OCI-LY3 (cell line): ENCODE measurements around the gene SLC44A3.

Experiments
- H2AFZ ChIP-seq: fragments of 200-600, 300-600 bp; shearing (Covaris generic); 2 replicates; pipeline ENCODE4 v1.6.0; 2014; ENCODE audit warnings: antibody characterized with exemption, low read depth, low read length
- H3K27ac ChIP-seq: fragments of 200-600, 300-600 bp; sonication (generic); 2 replicates; pipeline ENCODE4 v1.5.1; 2014; ENCODE audit warnings: mild to moderate bottlenecking, low read length, moderate library complexity, mixed read lengths
- H3K27me3 ChIP-seq: fragments of 200-600, 300-600 bp; sonication (generic); 2 replicates; pipeline ENCODE4 v1.6.1; 2014; ENCODE audit warnings: low read depth, low read length, mixed read lengths
- H3K36me3 ChIP-seq: fragments of 200-600, 300-600 bp; sonication (generic); replicated peaks from 2 replicates; pipeline ENCODE3; 2014; ENCODE audit warnings: low read depth, low read length, mixed read lengths
- H3K4me1 ChIP-seq: fragments of 300-600, 200-600 bp; sonication (generic); 2 replicates; pipeline ENCODE4 v1.6.1; 2014; ENCODE audit warnings: low read length, mixed read lengths
- H3K4me2 ChIP-seq: fragments of 200-600, 300-600 bp; sonication (generic); 2 replicates; pipeline ENCODE4 v1.6.1; 2014; ENCODE audit warnings: low read length, mixed read lengths
- H3K4me3 ChIP-seq: fragments of 300-600, 200-600 bp; sonication (generic); 2 replicates; pipeline ENCODE4 v1.5.1; 2014; ENCODE audit warnings: antibody characterized with exemption, mild to moderate bottlenecking, low read length, moderate library complexity
- H3K79me2 ChIP-seq: fragments of 300-600, 200-600 bp; shearing (Covaris generic); 2 replicates; pipeline ENCODE4 v1.6.1; 2014; ENCODE audit warnings: mild to moderate bottlenecking, low read length, mixed read lengths
- H3K9ac ChIP-seq: fragments of 300-600, 200-600 bp; shearing (Covaris generic); 2 replicates; pipeline ENCODE4 v1.6.0; 2014; ENCODE audit warnings: mild to moderate bottlenecking, low read length, moderate library complexity
- H3K9me3 ChIP-seq: fragments of 200-600, 300-600 bp; shearing (Covaris generic); 2 replicates; pipeline ENCODE4 v1.6.1; 2014; ENCODE audit warnings: low read length, mixed read lengths; ENCODE audit not compliant: insufficient read depth
- H4K20me1 ChIP-seq: fragments of 200-600, 300-600 bp; sonication (generic); 2 replicates; pipeline ENCODE4 v1.6.1; 2016; ENCODE audit warnings: low read length, mixed read lengths; ENCODE audit not compliant: insufficient read depth
- EZH2phosphoT487 ChIP-seq: fragments of 200-600 bp; shearing (Covaris generic); IDR thresholded peaks from 2 replicates; pipeline ENCODE4 v1.6.1; 2018; ENCODE audit warnings: antibody characterized with exemption, mixed run types, low read depth
- TF ChIP-seq, protein P1 (sequence below): fragments of 200-600, 300-600 bp; sonication (generic); IDR thresholded peaks from 2 replicates; pipeline ENCODE4 v1.5.1; 2014; ENCODE audit warnings: antibody characterized with exemption, low read length, low read depth

The SLC44A3 gene

DNA sequence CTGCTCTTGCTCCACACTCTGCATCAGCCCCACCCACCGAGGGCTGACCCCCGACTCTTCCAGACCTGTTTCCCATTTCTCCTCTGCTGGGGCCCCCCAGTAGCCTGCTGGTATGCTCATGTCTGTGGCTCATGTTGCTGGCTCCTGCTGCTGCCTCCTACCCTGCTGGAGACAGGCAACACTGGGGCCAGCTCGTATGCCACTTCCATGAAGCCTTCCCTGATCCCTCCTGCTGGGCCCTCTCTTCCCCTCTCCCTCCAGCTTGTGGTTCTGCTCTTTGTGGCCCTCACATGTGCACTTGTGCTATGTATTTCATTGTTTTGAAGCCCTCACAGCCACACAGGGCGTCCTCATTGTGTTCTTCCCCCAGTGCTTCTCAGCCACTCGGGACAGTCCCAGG is 66.2 kb downstream of the SLC44A3 start:
- Histone ChIP-seq H3K36me3 (no peaks in the 10 kb centered on the region), H3K4me3 (no peak overlapping the region), H3K9ac (no peak overlapping the region), H3K4me2 (no peak overlapping the region), H3K9me3 (no peaks in the 10 kb centered on the region), H3K4me1 (no peaks in the 10 kb centered on the region), H2AFZ (no peak overlapping the region), H3K27ac (no peak overlapping the region), H4K20me1 (no peaks in the 10 kb centered on the region), H3K79me2 (no peaks in the 10 kb centered on the region), H3K27me3 (no peaks in the 10 kb centered on the region)
- TF ChIP-seq, protein P1, sequence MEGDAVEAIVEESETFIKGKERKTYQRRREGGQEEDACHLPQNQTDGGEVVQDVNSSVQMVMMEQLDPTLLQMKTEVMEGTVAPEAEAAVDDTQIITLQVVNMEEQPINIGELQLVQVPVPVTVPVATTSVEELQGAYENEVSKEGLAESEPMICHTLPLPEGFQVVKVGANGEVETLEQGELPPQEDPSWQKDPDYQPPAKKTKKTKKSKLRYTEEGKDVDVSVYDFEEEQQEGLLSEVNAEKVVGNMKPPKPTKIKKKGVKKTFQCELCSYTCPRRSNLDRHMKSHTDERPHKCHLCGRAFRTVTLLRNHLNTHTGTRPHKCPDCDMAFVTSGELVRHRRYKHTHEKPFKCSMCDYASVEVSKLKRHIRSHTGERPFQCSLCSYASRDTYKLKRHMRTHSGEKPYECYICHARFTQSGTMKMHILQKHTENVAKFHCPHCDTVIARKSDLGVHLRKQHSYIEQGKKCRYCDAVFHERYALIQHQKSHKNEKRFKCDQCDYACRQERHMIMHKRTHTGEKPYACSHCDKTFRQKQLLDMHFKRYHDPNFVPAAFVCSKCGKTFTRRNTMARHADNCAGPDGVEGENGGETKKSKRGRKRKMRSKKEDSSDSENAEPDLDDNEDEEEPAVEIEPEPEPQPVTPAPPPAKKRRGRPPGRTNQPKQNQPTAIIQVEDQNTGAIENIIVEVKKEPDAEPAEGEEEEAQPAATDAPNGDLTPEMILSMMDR = no peak
- TF ChIP-seq EZH2phosphoT487 = no peak

DNA sequence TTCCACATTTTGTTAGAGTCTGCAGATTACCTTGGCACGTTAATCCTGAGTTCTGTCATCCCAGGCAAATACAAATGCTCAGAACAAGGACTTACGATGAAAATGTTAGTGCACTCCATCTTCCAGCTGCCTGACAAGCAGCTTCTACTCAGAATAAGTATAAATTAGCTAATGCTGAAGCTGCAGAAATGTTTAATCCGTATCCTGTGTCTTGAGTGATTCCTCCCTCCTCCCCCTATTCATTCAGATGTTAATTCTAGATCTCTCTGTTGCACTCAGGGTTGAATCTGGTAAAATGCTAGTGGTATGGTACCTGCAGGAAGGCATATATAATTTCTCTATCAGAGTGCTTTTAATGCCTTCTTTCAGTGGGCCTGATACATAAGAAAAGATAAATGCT is 66.9 kb downstream of the SLC44A3 start:
- Histone ChIP-seq H2AFZ (no peak overlapping the region), H3K4me1 (no peaks in the 10 kb centered on the region), H3K9ac (no peak overlapping the region)

DNA sequence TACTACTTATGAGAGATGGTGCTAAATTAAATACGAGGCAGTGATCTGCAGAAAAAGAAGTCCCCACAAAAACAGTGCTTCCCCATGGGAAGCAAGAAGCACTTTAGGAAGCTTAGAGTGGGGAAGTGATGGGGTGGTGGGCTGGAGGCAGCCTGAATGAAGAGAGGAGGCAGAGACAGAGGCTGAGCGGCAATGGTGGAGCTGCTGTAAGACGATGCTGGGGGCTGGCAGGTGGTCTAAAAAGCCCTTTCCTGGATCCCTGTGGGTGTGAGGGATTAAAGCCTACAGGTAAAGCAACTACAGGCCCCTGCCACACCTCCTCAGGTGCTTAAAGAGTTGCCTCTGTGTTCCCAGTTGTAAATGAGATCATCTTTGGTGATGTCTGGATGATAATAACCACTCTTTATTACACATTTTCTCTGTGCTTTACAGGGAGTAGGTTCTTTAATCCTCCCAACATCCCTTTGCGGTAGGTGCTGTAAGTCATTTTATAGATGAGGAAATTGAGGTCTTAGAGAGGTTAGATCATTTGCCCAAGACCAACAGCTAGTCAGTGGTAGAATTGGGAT is 67.5 kb downstream of the SLC44A3 start:
- Histone ChIP-seq H3K4me3 (no peak overlapping the region), H3K79me2 (no peaks in the 10 kb centered on the region), H2AFZ (no peak overlapping the region), H3K9ac (no peak overlapping the region), H3K27ac (no peak overlapping the region), H3K4me2 (no peak overlapping the region), H4K20me1 (no peaks in the 10 kb centered on the region), H3K4me1 (no peaks in the 10 kb centered on the region), H3K27me3 (no peaks in the 10 kb centered on the region), H3K9me3 (no peaks in the 10 kb centered on the region), H3K36me3 (no peaks in the 10 kb centered on the region)
- TF ChIP-seq EZH2phosphoT487 = no peak
- TF ChIP-seq, protein P1 = no peak

More for the DNA sequence above, 66.9 kb downstream of the SLC44A3 start:
- no peak overlapping the region for H3K27ac ChIP-seq
- H3K9me3 ChIP-seq = no peaks in the 10 kb centered on the region
- no peak overlapping the region for H3K4me3 ChIP-seq
- TF ChIP-seq EZH2phosphoT487 = no peak
- TF ChIP-seq, protein P1 = no peak
- H3K79me2 ChIP-seq = no peaks in the 10 kb centered on the region
- H3K4me2 ChIP-seq = no peak overlapping the region
- no peaks in the 10 kb centered on the region for H4K20me1 ChIP-seq
- no peaks in the 10 kb centered on the region for H3K36me3 ChIP-seq
- no peaks in the 10 kb centered on the region for H3K27me3 ChIP-seq

DNA sequence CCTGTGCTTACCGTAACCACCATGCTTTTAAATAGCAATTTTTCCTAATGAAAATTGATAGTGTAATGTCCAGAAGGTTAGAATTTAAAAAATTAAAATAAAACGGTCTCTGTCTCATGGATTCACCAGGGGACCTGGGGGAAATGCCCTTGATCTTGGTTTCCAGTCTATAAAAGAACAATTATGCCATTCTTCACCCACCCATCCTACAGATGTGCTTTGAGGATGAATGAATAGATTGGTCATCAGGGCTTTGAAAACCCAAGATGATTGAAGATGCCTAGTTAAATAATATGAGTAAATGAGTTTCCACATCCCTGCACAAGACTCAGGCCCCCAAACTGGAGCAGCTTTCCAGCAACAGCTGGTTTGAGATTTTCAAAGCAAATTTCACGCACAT is 68.0 kb downstream of the SLC44A3 start:
- TF ChIP-seq, protein P1 = no peak
- TF ChIP-seq EZH2phosphoT487 = no peak
- H3K79me2 ChIP-seq = no peaks in the 10 kb centered on the region
- no peak overlapping the region for H3K4me2 ChIP-seq
- H3K27me3 ChIP-seq = no peaks in the 10 kb centered on the region
- no peak overlapping the region for H3K4me3 ChIP-seq
- no peaks in the 10 kb centered on the region for H3K9me3 ChIP-seq
- H3K9ac ChIP-seq = no peak overlapping the region
- H3K4me1 ChIP-seq = no peaks in the 10 kb centered on the region
- no peaks in the 10 kb centered on the region for H3K36me3 ChIP-seq
- no peak overlapping the region for H3K27ac ChIP-seq
- H4K20me1 ChIP-seq = no peaks in the 10 kb centered on the region
- no peak overlapping the region for H2AFZ ChIP-seq
